ENCODE measurements around the gene DPM2.
A peak's percentile ranks its signal among the peaks of the same experiment; 100 is the strongest.

The DPM2 gene

GRCh38 chr9:127944586-127945218 is 7.0 kb upstream of the DPM2 start:
- TF ChIP-seq CTCF (conservative IDR thresholded peaks at IDR 0.05), result no peak
- no peak overlapping the region for H3K27ac ChIP-seq

- TF ChIP-seq CTCF (conservative IDR thresholded peaks at IDR 0.05), result peak; percentile 94
- no peak overlapping the region for H3K27ac ChIP-seq
Observed at GRCh38 chr9:127943731-127944144, 6.1 kb upstream of the DPM2 start.

GRCh38 chr9:127943011-127943662 is 5.5 kb upstream of the DPM2 start:
- H3K27ac ChIP-seq, result no peak overlapping the region
- no peak for TF ChIP-seq CTCF (conservative IDR thresholded peaks at IDR 0.05)

GRCh38 chr9:127942216-127943010 is 4.8 kb upstream of the DPM2 start:
- TF ChIP-seq CTCF (conservative IDR thresholded peaks at IDR 0.05), result peak; percentile 96
- peak overlapping the region; percentile 10; the same call in 1 of the 2 replicates for H3K27ac ChIP-seq

GRCh38 chr9:127941961-127942215 is 4.2 kb upstream of the DPM2 start:
- peak overlapping the region; percentile 10; the same call in 1 of the 2 replicates for H3K27ac ChIP-seq
- no peak for TF ChIP-seq CTCF (conservative IDR thresholded peaks at IDR 0.05)

GRCh38 chr9:127941062-127941960 is 3.7 kb upstream of the DPM2 start:
- H3K27ac ChIP-seq, result no peak overlapping the region
- TF ChIP-seq CTCF (conservative IDR thresholded peaks at IDR 0.05), result no peak

- no peak overlapping the region for H3K27ac ChIP-seq
- no peak for TF ChIP-seq CTCF (conservative IDR thresholded peaks at IDR 0.05)
Observed at GRCh38 chr9:127940593-127940992, 2.9 kb upstream of the DPM2 start.
